Stimulated activated CD8-positive, alpha-beta memory T cell treated with anti-CD3 and anti-CD28 coated beads, Interleukin-4, amount 100 ng/mL, for 48 hours (primary cell): Measurements from ENCODE around the gene FHAD1.

Experiments used
- DNase-seq: peaks from one replicate; pipeline ENCODE4 v3.0.0-alpha.2; 2020

The FHAD1 gene

DNA sequence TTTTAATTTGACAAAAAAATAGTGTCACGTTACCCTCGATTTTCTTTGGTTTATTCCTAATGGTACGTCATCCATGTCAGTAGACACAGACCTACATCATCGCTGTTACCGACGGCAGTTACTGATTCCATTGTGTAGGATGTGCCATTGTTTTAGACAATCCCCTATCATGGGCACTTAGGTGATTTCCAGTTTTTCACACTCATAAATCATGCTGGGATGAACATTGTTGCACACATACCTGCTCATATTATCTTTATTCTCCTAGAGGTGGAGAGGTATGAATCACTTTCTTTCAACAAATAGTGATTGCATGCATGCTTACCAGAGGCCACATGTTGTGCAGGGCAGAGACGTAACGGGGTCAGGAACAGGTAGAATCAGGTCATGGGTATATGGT lies 83.0 kb downstream of the FHAD1 start:
- DNase-seq = no peak

DNA sequence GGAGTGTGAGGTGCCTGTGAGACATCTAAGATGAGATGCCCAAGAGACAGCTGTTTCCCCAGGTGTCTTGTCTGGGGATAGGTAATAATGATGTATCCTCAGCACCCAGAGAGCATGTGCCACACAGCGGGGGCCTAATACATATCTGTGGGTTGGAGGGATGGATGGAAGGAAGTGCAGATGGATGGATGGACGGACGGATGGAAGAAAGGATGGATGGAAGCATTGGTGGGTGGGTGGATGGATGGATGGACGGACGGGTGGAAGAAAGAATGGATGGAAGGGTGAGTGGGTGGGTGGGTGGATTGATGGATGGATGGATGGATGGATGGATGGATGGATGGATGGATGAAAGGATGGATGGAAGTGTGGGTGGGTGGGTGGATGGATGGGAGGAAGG lies 84.2 kb downstream of the FHAD1 start:
- no peak for DNase-seq

- DNase-seq = no peak
Measured at GRCh38 chr1:15331734-15332133, 84.7 kb downstream of the FHAD1 start.

DNA sequence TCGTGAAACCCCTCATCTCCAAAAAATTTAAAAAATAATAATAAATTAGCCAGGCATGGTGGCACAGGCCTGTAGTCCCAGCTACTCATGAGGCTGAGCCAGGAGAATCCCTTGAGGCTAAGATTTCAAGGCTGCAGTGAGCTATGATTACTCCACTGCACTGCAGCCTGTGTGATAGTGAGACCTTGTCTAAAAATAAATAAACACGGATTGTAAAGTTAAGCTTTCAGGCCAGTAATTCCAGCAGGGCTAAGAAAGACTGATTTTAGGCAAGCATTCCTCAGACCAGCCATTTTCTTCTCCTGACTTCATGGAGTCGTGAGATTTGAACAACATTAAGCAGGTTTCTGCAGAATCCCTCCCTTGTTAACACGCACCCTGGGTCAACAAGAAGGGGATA lies 85.5 kb downstream of the FHAD1 start:
- no peak for DNase-seq

DNA sequence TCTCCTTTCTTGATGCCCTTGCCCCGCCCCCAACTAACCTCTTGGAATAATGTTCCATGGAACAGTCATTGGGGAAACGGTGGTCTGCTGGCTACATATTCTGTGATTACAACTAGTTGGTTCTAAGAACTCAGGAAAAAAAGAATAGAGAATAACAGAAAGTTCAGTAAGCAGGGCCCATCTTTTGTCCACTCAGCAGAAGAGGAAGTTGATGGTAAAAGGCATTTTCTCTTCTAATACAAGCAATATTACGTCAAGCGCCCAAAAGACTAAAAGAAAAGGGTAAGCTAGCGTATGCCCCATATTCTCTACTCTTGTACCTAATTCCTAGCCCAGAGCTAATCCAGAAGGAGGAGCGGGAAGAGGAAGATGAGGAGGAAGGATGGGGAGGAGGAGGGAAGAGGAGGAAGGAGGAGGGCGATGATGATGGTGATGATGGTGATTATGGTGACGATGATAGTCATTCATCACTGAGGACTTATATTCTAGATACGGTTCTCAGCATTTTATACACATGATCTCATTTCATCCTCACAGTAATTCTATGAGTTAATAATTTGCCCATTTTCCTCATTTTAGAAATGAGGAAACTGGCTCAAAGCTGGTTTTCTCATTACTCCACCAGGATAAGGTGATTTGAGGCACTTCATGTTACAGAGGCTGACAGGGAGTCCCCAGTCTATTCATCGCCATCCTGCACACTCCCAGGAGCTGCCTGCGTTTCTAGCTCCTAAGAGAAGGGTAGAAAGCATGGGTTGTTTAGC lies 86.1 kb downstream of the FHAD1 start:
- DNase-seq = no peak

- no peak for DNase-seq
Measured at GRCh38 chr1:15334995-15335394, 88.0 kb downstream of the FHAD1 start.

- no peak for DNase-seq
Measured at GRCh38 chr1:15336866-15337265, 89.8 kb downstream of the FHAD1 start.

DNA sequence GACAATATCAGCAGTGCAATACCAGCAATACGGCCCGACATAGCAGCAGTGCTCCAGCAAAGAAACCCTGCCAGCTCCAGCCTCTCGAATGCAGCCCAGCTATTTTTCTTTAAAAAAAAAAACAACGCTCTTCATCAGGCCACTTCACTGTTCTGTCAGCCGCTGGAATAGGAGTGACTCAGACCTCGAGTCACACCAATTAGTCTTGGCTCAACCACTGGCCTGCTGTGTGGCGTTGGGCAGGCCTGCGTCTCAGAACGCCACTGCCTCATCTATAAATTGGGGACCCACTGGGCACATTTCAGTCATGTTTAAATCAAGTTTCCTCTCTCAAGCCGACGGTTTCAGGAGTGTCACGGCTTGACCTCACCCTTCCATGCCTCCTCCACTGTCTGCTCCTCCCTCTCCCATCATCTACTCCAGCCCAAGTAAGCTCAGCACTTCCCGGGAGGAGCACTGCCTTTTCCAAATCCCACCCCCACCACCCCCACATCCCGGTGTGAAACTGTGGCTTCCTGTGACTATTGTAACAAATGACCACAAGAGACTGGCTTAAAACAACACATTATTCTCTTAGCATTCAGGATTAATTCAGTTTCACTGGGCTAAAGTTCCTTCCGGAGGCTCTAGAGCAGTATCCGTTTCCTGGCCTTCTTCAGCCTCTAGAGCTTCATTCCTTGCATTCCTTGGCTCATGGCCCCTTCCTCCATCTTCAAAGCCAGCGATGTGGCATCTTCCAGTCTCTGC lies 90.8 kb downstream of the FHAD1 start:
- no peak for DNase-seq

- DNase-seq = no peak
Measured at GRCh38 chr1:15339570-15339969, 92.5 kb downstream of the FHAD1 start.

- DNase-seq = no peak
Measured at GRCh38 chr1:15341228-15341627, 94.2 kb downstream of the FHAD1 start.

GRCh38 chr1:15341634-15342407 lies 94.8 kb downstream of the FHAD1 start:
- no peak for DNase-seq

DNA sequence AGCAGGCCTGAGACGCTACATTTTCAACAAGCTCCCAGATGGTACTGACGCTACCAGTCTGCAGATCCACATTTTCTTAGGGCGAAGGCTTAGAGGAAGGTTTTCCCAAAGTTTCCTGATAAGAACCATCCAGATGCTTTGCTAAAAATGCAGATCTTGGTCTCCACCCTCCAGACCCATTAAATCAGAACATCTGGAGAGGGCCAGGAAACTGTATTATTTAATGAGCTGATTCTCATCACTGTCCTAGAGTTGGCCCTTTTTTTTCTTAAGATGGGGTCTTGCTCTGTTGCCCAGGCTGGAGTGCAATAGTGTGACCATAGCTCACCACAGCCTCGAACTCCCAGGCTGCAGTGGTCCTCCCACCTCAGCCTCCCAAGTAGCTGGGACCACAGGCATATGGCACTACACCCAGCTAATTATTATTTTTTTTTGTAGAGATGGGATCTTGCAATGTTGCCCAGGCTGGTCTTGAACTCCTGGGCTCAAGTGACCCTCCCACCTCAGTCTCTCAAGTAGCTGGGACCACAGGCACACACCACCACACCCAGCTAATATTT lies 95.5 kb downstream of the FHAD1 start:
- DNase-seq = no peak

DNA sequence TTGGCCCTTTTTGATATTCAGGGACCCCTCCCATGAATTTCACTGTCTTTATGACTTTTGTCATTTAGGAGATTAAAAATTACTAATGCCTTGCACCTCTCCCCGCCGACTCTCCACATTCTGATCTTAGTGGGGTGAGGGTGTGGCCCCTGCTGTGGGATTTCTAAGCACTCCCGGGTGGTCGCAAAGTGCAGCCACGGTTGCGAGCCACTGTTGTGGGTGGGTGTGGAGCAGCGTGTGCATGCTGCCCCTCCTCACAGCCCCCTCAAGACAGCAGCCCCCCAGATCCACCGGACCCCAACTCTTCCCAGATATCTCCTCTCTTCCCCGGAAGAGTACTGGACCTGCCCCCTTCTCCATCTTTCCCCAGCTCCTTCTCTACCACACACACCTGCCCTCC lies 96.1 kb downstream of the FHAD1 start:
- no peak for DNase-seq

DNA sequence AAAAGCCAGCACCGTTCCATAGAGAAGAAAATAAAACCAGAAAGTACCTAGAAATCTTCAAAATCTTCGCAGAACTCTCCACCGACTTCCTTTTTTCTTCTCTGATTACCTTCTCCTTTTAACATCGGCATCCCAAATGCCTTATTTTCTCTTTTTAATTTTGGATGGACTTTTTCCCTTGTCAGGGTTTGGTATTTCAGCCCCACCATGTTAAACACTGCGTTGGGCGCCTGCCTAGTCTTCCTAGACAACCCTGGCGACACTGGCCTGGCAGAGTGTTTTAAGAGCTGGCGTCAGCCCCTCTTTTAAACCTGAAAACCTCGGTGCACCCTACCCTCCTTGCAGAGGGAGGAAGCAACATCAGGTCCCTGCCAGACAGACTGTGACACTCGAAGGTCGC lies 96.7 kb downstream of the FHAD1 start:
- no peak for DNase-seq

- no peak for DNase-seq
Measured at GRCh38 chr1:15344380-15344779, 97.4 kb downstream of the FHAD1 start.

GRCh38 chr1:15344800-15345704 lies 98.0 kb downstream of the FHAD1 start:
- no peak for DNase-seq

GRCh38 chr1:15345705-15346345 lies 98.8 kb downstream of the FHAD1 start:
- DNase-seq = peak; percentile 72

DNA sequence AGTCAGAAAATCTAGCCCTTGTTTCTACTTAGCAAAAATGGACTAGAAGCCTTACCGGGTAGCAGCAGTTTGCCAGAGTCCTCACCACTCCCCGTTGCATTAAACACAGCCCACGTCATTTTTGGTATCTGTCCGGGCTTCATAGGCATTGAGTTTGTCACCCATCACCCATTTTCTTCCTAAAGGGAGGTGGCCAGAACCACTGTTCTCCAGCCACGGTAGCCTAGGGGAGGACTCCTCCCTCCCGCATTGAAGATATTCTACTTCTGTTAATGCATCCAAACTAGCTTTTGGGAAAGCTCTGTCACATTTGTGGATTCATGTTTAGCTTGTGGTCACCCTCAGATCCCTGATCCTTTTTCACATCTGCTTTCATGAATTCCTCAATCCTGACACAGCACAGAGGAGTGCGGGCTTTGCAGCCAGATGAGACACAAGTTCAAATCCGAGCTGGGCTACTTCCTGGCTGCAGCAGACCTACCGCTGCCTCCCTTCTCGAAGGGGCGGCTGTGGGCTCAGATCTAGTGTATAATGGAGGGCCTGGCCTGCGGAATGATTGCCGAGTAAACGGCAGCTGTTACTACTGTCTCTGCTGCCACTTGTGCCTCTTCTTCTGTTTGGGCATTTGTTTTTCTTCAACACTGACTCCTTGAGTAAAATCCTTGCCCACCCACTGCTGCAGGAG lies 99.5 kb downstream of the FHAD1 start:
- no peak for DNase-seq

GRCh38 chr1:15347182-15347581 lies 100.2 kb downstream of the FHAD1 start:
- no peak for DNase-seq

- DNase-seq = no peak
Measured at GRCh38 chr1:15348648-15349047, 101.6 kb downstream of the FHAD1 start.

DNA sequence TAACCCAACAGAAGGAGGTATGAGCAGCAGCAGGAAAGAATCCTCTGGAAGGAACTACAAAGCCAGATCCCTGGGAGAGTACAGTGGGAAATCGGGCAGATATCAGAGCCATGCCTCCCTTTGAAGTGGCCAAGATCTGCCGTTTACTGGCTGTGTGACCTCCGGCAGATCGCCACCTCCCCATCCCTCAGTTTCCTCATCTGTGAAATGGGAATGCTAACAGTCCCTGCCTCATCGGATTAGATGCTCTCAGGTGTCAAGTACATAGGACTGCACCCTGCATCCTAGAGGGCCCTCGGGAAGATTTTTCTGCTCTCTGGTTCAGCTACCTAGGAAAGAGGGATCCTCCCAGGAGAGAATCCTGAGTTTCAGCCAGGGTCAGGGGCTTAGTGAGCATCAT lies 102.1 kb downstream of the FHAD1 start:
- no peak for DNase-seq
